Endothelial cell of umbilical vein (primary cell): ENCODE data around the gene CLDN6. TPM values are rescaled to one million over a fixed set of nuclear protein-coding genes. Genes with fewer than 3 reads are reported as not detected.

Source experiments
- BruUV-seq: library from RNA; stranded (reverse); fragments of 400-500 nt; replicated peaks from 2 replicates; lab custom pipeline; 2021; lab: Mats Ljungman, UMichigan
- CTCF ChIA-PET: fragments of 300-600, 350-600 bp; sonication (Branson Sonifier 250); formaldehyde crosslinking; loops from one replicate; lab custom pipeline; 2021; ENCODE audit warnings: antibody characterized with exemption, inconsistent platforms; lab: Charles Lee
- POLR2A ChIA-PET: fragments of 300-600, 350-600 bp; sonication (Branson Sonifier 250); formaldehyde crosslinking; loops from one replicate; lab custom pipeline; 2021; ENCODE audit warnings: antibody characterized with exemption, inconsistent platforms; lab: Charles Lee
- DNase-seq: peaks from one replicate; pipeline ENCODE4 v3.0.0-alpha.2; 2011; ENCODE audit warnings: low read depth, low spot score
- FAIRE-seq: peaks from 2 replicates; lab custom pipeline; 2011; peaks lifted over from hg19 to GRCh38; lab: Jason Lieb, UNC
- H2AFZ ChIP-seq: 2 replicates; pipeline ENCODE4 v1.6.0; 2012; ENCODE audit warnings: low read depth, low read length, control low read depth, inconsistent platforms
- H3K27ac ChIP-seq: 2 replicates; pipeline ENCODE4 v1.5.1; 2011; ENCODE audit warnings: low read depth, mild to moderate bottlenecking, control low read depth, low read length, moderate library complexity; ENCODE audit not compliant: insufficient read depth
- H3K27me3 ChIP-seq, 2 experiments: 2 replicates each; pipeline versions ENCODE4 v1.6.0 to v1.6.1; 2011; ENCODE audit warnings: low read length in 2 of 2, mixed read lengths in 1 of 2; ENCODE audit not compliant: control insufficient read depth in 2 of 2, insufficient read depth in 2 of 2
- H3K36me3 ChIP-seq, 2 experiments: 2 replicates in 1 of 2; 3 replicates in 1 of 2; pipeline ENCODE4 v1.5.1; 2011; ENCODE audit warnings: low read length in 2 of 2, mild to moderate bottlenecking in 1 of 2, moderate library complexity in 1 of 2; ENCODE audit not compliant: control insufficient read depth in 2 of 2, insufficient read depth in 2 of 2; ENCODE audit errors: extremely low read depth in 1 of 2
- H3K4me1 ChIP-seq: 3 replicates; pipeline ENCODE4 v1.5.1; 2011; ENCODE audit warnings: mild to moderate bottlenecking, low read length; ENCODE audit not compliant: control insufficient read depth, insufficient read depth; ENCODE audit errors: extremely low read depth
- H3K4me2 ChIP-seq: 2 replicates; pipeline ENCODE4 v1.6.1; 2011; ENCODE audit warnings: low read length, control low read depth, mixed read lengths; ENCODE audit not compliant: insufficient read depth
- H3K4me3 ChIP-seq, 3 experiments: fragments of 200-600 bp in 1 of 3; sonication (generic), shearing (Covaris generic) in 1 of 3; replicated peaks in 1 of 3; 2 replicates each; pipeline ENCODE4 v1.5.1; 2011 to 2016; ENCODE audit warnings: control low read depth in 3 of 3, low read length in 3 of 3, mild to moderate bottlenecking in 2 of 3, inconsistent platforms in 1 of 3, low read depth in 1 of 3, moderate library complexity in 1 of 3; ENCODE audit not compliant: insufficient read depth in 1 of 3
- H3K79me2 ChIP-seq: 2 replicates; pipeline ENCODE4 v1.6.0; 2012; ENCODE audit warnings: low read length, inconsistent platforms; ENCODE audit not compliant: control insufficient read depth, insufficient read depth
- H3K9ac ChIP-seq: replicated peaks from 2 replicates; pipeline ENCODE3; 2011; ENCODE audit warnings: low read length, control low read depth; ENCODE audit not compliant: insufficient read depth; ENCODE audit errors: extremely low read depth
- H3K9me1 ChIP-seq: replicated peaks from 3 replicates; pipeline ENCODE4 v1.6.0; 2011; ENCODE audit warnings: mild to moderate bottlenecking, low read length; ENCODE audit not compliant: control insufficient read depth, insufficient read depth; ENCODE audit errors: extremely low read depth
- H3K9me3 ChIP-seq: replicated peaks from 2 replicates; pipeline ENCODE4 v1.5.1; 2012; ENCODE audit warnings: low read length, inconsistent platforms; ENCODE audit not compliant: control insufficient read depth, insufficient read depth
- H4K20me1 ChIP-seq: replicated peaks from 2 replicates; pipeline ENCODE3; 2011; ENCODE audit warnings: mild to moderate bottlenecking, low read length; ENCODE audit not compliant: control insufficient read depth, insufficient read depth; ENCODE audit errors: extremely low read depth
- CTCF ChIP-seq, 2 donors: IDR thresholded peaks; 1 replicate in 1 of 2; 2 replicates in 1 of 2; pipeline ENCODE4 v1.5.1; 2011; ENCODE audit warnings: low read length in 2 of 2, mild to moderate bottlenecking in 2 of 2, moderate library complexity in 2 of 2, control low read depth in 1 of 2, inconsistent platforms in 1 of 2, low read depth in 1 of 2; ENCODE audit not compliant: insufficient read depth in 1 of 2; ENCODE audit errors: extremely low read depth in 1 of 2
- MYC ChIP-seq: IDR thresholded peaks from one replicate; pipeline ENCODE4 v1.6.1; 2011; ENCODE audit warnings: mild to moderate bottlenecking, low read depth, low read length
- POLR2A ChIP-seq: IDR thresholded peaks from 2 replicates; pipeline ENCODE4 v1.6.1; 2012; ENCODE audit warnings: low read depth, mild to moderate bottlenecking, control low read depth, low read length
- POLR2AphosphoS5 ChIP-seq: IDR thresholded peaks from 2 replicates; pipeline ENCODE4 v1.6.1; 2012; ENCODE audit warnings: low read depth, mild to moderate bottlenecking, control low read depth, low read length, moderate library complexity; ENCODE audit not compliant: insufficient read depth
- dilution Hi-C: fragments of 300-500 bp; cut with MboI; formaldehyde crosslinking; loops from one replicate; pipeline ENCODE4 v1.15.0; 2019; ENCODE audit warnings: low sequenced_read_pairs; ENCODE audit not compliant: extremely low pct_ligation_motif_present
- intact Hi-C: fragments of 100-400 bp; cut with micrococcal nuclease; formaldehyde crosslinking; loops from one replicate; pipeline ENCODE4 v1.10.0; 2022
- polyA plus RNA-seq, 4 experiments: library from polyadenylated mRNA; depleted of rRNA in 3 of 4; stranded (reverse) in 3 of 4; unstranded in 1 of 4; fragments of >200 nt; gene quantifications; 2 replicates each; pipeline versions ENCODE4 v1.2.1 to v1.2.3, GENCODE V29; 2011 to 2012; ENCODE audit warnings: missing spikeins in 1 of 4
- total RNA-seq: library from RNA; stranded (reverse); gene quantifications from 2 replicates; pipeline ENCODE4 v1.2.3, GENCODE V29; 2021

The CLDN6 gene
- total and polyA plus RNA-seq, 2 donors (not counting 3 experiments of a cell fraction or from before 2014, with no cell fraction given): 0.28 TPM; not detected in 1

- BruUV-seq: no TSS peak
- intact Hi-C loops: no loop called here
- no peaks in the 10 kb centered on the region for H4K20me1 ChIP-seq
- no peaks in the 10 kb centered on the region for H3K9me3 ChIP-seq
- H3K4me3 ChIP-seq: no peak overlapping the region
- no peak overlapping the region for H3K4me2 ChIP-seq
- TF ChIP-seq POLR2A (no peak), MYC (no peak), CTCF (IDR thresholded peaks at IDR 0.05; ENCODE audit: extremely low read depth in 1 of 2, insufficient read depth in 1 of 2, low read depth in 1 of 2, low read length in 2 of 2) (no peak), POLR2AphosphoS5 (no peak)
- H3K9ac ChIP-seq: no peak overlapping the region
- H2AFZ ChIP-seq: no peak overlapping the region
- CTCF ChIA-PET: interaction anchor here (0.9 to 2.6 kb wide), 8 partner anchors 23 to 74 kb away, joined by 3 to 113 read pairs (median 14); partner anchors contain the start of genes ZNF205 and ZNF213
- H3K4me1 ChIP-seq: peaks cover 19% of the 10 kb centered on the region
- no peak for DNase-seq
- H3K79me2 ChIP-seq: no peaks in the 10 kb centered on the region
- H3K9me1 ChIP-seq: no peaks in the 10 kb centered on the region
- dilution Hi-C loops: no loop called here
- FAIRE-seq: no peak
- POLR2A ChIA-PET: interaction anchor here (2.1 kb wide), 1 partner anchor 70 kb away, joined by 5 read pairs; no protein-coding TSS in a partner anchor
- no peaks in the 10 kb centered on the region for H3K27me3 ChIP-seq
- H3K36me3 ChIP-seq: no peaks in the 10 kb centered on the region
- no peak overlapping the region for H3K27ac ChIP-seq
Observed at GRCh38 chr16:3060339-3061127, 42.5 kb upstream of the CLDN6 start.
